Measurements from ENCODE around the gene SPTBN4.

Gene SPTBN4

GRCh38 chr19:40585241-40585981 is 118.6 kb downstream of the SPTBN4 start:
- Histone ChIP-seq H2BK120ac (ENCODE audit: low read depth, low read length) (no peak overlapping the region), H3K4me1 (ENCODE audit: control insufficient read depth, insufficient read depth, low read depth, low read length) (peaks cover 21% of the 10 kb centered on the region), H2AK5ac (ENCODE audit: low read length, severe bottlenecking) (no peak overlapping the region), H2BK5ac (ENCODE audit: low read depth, low read length, poor library complexity, severe bottlenecking) (no peak overlapping the region), H3K36me3 (ENCODE audit: control insufficient read depth in 1 of 2, insufficient read depth in 2 of 2, low read depth in 1 of 2, low read length in 2 of 2) (peaks cover 65 to 67% of the 10 kb centered on the region in 2 experiments), H2AFZ (ENCODE audit: low read depth, low read length) (no peak overlapping the region), H2BK15ac (ENCODE audit: low read depth, poor library complexity, severe bottlenecking) (no peak overlapping the region), H3K18ac (ENCODE audit: low read depth in 1 of 2, low read length in 2 of 2) (no peak overlapping the region), H3K27me3 (ENCODE audit: control insufficient read depth in 1 of 2, insufficient read depth in 1 of 2, low read length in 2 of 2) (no peaks in the 10 kb centered on the region), H3K4me3 (ENCODE audit: insufficient read depth in 1 of 2, low read depth in 1 of 2, low read length in 2 of 2) (no peak overlapping the region), H3K9ac (ENCODE audit: low read length) (no peak overlapping the region), H2BK12ac (ENCODE audit: low read length in 2 of 2) (no peak overlapping the region), H4K8ac (ENCODE audit: low read length) (no peak overlapping the region), H3K27ac (ENCODE audit: low read length, poor library complexity, severe bottlenecking) (peak overlapping the region; percentile 75), H3K4me2 (ENCODE audit: low read length, poor library complexity, severe bottlenecking) (no peak overlapping the region), H3K14ac (ENCODE audit: low read length in 2 of 2) (no peak overlapping the region), H3K4ac (ENCODE audit: low read depth in 1 of 2, low read length in 2 of 2) (no peak overlapping the region), H4K91ac (ENCODE audit: low read length) (no peak overlapping the region), H3K9me3 (ENCODE audit: control insufficient read depth, low read length) (no peaks in the 10 kb centered on the region), H3K79me1 (replicated peaks; ENCODE audit: low read length, poor library complexity, severe bottlenecking) (peaks cover 13% of the 10 kb centered on the region), H3K23ac (ENCODE audit: low read length in 2 of 2) (no peak overlapping the region)
- no peak for DNase-seq
- WGBS, result 74% methylated on average over 10 of the region's 11 CpGs

GRCh38 chr19:40585982-40586422 is 119.2 kb downstream of the SPTBN4 start:
- Histone ChIP-seq H3K4me1 (ENCODE audit: control insufficient read depth, insufficient read depth, low read depth, low read length) (peaks cover 21% of the 10 kb centered on the region), H3K4me3 (ENCODE audit: insufficient read depth in 1 of 2, low read depth in 1 of 2, low read length in 2 of 2) (no peak overlapping the region), H2AFZ (ENCODE audit: low read depth, low read length) (no peak overlapping the region), H3K79me1 (replicated peaks; ENCODE audit: low read length, poor library complexity, severe bottlenecking) (peaks cover 9% of the 10 kb centered on the region), H3K18ac (ENCODE audit: low read depth in 1 of 2, low read length in 2 of 2) (no peak overlapping the region), H3K36me3 (ENCODE audit: control insufficient read depth in 1 of 2, insufficient read depth in 2 of 2, low read depth in 1 of 2, low read length in 2 of 2) (peaks cover 59 to 69% of the 10 kb centered on the region in 2 experiments), H3K14ac (ENCODE audit: low read length in 2 of 2) (no peak overlapping the region), H2BK120ac (ENCODE audit: low read depth, low read length) (no peak overlapping the region), H2BK15ac (ENCODE audit: low read depth, poor library complexity, severe bottlenecking) (no peak overlapping the region), H3K4me2 (ENCODE audit: low read length, poor library complexity, severe bottlenecking) (no peak overlapping the region), H3K9me3 (ENCODE audit: control insufficient read depth, low read length) (no peaks in the 10 kb centered on the region), H2BK5ac (ENCODE audit: low read depth, low read length, poor library complexity, severe bottlenecking) (no peak overlapping the region), H3K23ac (ENCODE audit: low read length in 2 of 2) (no peak overlapping the region), H2AK5ac (ENCODE audit: low read length, severe bottlenecking) (no peak overlapping the region), H3K4ac (ENCODE audit: low read depth in 1 of 2, low read length in 2 of 2) (no peak overlapping the region), H3K27ac (ENCODE audit: low read length, poor library complexity, severe bottlenecking) (peak overlapping the region; percentile 73), H4K91ac (ENCODE audit: low read length) (no peak overlapping the region), H4K8ac (ENCODE audit: low read length) (no peak overlapping the region), H3K9ac (ENCODE audit: low read length) (no peak overlapping the region), H2BK12ac (ENCODE audit: low read length in 2 of 2) (no peak overlapping the region), H3K27me3 (ENCODE audit: control insufficient read depth in 1 of 2, insufficient read depth in 1 of 2, low read length in 2 of 2) (no peaks in the 10 kb centered on the region)
- WGBS, result 98% methylated on average over 2 of the region's 2 CpGs
- DNase-seq, result no peak

- Histone ChIP-seq H4K8ac (ENCODE audit: low read length) (no peak overlapping the region), H3K14ac (ENCODE audit: low read length in 2 of 2) (no peak overlapping the region), H2BK15ac (ENCODE audit: low read depth, poor library complexity, severe bottlenecking) (no peak overlapping the region), H3K27ac (ENCODE audit: low read length, poor library complexity, severe bottlenecking) (no peak overlapping the region), H3K4me3 (ENCODE audit: insufficient read depth in 1 of 2, low read depth in 1 of 2, low read length in 2 of 2) (no peak overlapping the region), H3K9me3 (ENCODE audit: control insufficient read depth, low read length) (no peaks in the 10 kb centered on the region), H3K9ac (ENCODE audit: low read length) (no peak overlapping the region), H3K4ac (ENCODE audit: low read depth in 1 of 2, low read length in 2 of 2) (no peak overlapping the region), H3K23ac (ENCODE audit: low read length in 2 of 2) (no peak overlapping the region), H3K27me3 (ENCODE audit: control insufficient read depth in 1 of 2, insufficient read depth in 1 of 2, low read length in 2 of 2) (no peaks in the 10 kb centered on the region), H3K4me2 (ENCODE audit: low read length, poor library complexity, severe bottlenecking) (no peak overlapping the region), H3K4me1 (ENCODE audit: control insufficient read depth, insufficient read depth, low read depth, low read length) (peaks cover 21% of the 10 kb centered on the region), H2BK120ac (ENCODE audit: low read depth, low read length) (no peak overlapping the region), H4K91ac (ENCODE audit: low read length) (no peak overlapping the region), H3K36me3 (ENCODE audit: control insufficient read depth in 1 of 2, insufficient read depth in 2 of 2, low read depth in 1 of 2, low read length in 2 of 2) (peaks cover 59 to 66% of the 10 kb centered on the region in 2 experiments), H3K18ac (ENCODE audit: low read depth in 1 of 2, low read length in 2 of 2) (no peak overlapping the region), H2AK5ac (ENCODE audit: low read length, severe bottlenecking) (no peak overlapping the region), H3K79me1 (replicated peaks; ENCODE audit: low read length, poor library complexity, severe bottlenecking) (peaks cover 9% of the 10 kb centered on the region), H2BK5ac (ENCODE audit: low read depth, low read length, poor library complexity, severe bottlenecking) (no peak overlapping the region), H2AFZ (ENCODE audit: low read depth, low read length) (no peak overlapping the region), H2BK12ac (ENCODE audit: low read length in 2 of 2) (no peak overlapping the region)
- no peak for DNase-seq
- over 99% methylated on average over 14 of the region's 14 CpGs for WGBS
Observed at GRCh38 chr19:40586611-40587010, 119.8 kb downstream of the SPTBN4 start.

- H3K4me2 ChIP-seq (ENCODE audit: low read length, poor library complexity, severe bottlenecking), result no peak overlapping the region
- 73% methylated on average over 18 of the region's 19 CpGs for WGBS
Observed at GRCh38 chr19:40588110-40588854, 121.5 kb downstream of the SPTBN4 start.

More at GRCh38 chr19:40588110-40588854, 121.5 kb downstream of the SPTBN4 start:
- Histone ChIP-seq H3K4me3 (ENCODE audit: insufficient read depth in 1 of 2, low read depth in 1 of 2, low read length in 2 of 2) (no peak overlapping the region), H3K27me3 (ENCODE audit: control insufficient read depth in 1 of 2, insufficient read depth in 1 of 2, low read length in 2 of 2) (no peaks in the 10 kb centered on the region), H3K9ac (ENCODE audit: low read length) (no peak overlapping the region), H2BK12ac (ENCODE audit: low read length in 2 of 2) (no peak overlapping the region), H2BK15ac (ENCODE audit: low read depth, poor library complexity, severe bottlenecking) (no peak overlapping the region), H3K27ac (ENCODE audit: low read length, poor library complexity, severe bottlenecking) (no peak overlapping the region), H3K14ac (ENCODE audit: low read length in 2 of 2) (peak overlapping the region in 1 of 2 experiments; percentile 51), H2AFZ (ENCODE audit: low read depth, low read length) (no peak overlapping the region), H3K9me3 (ENCODE audit: control insufficient read depth, low read length) (no peaks in the 10 kb centered on the region), H3K36me3 (ENCODE audit: control insufficient read depth in 1 of 2, insufficient read depth in 2 of 2, low read depth in 1 of 2, low read length in 2 of 2) (peaks cover 43 to 51% of the 10 kb centered on the region in 2 experiments), H2BK120ac (ENCODE audit: low read depth, low read length) (no peak overlapping the region), H2AK5ac (ENCODE audit: low read length, severe bottlenecking) (peak overlapping the region; percentile 17), H2BK5ac (ENCODE audit: low read depth, low read length, poor library complexity, severe bottlenecking) (no peak overlapping the region), H3K23ac (ENCODE audit: low read length in 2 of 2) (peak overlapping the region in 1 of 2 experiments; percentile 53), H4K8ac (ENCODE audit: low read length) (no peak overlapping the region), H3K4ac (ENCODE audit: low read depth in 1 of 2, low read length in 2 of 2) (no peak overlapping the region), H3K79me1 (replicated peaks; ENCODE audit: low read length, poor library complexity, severe bottlenecking) (peaks cover 5% of the 10 kb centered on the region), H3K4me1 (ENCODE audit: control insufficient read depth, insufficient read depth, low read depth, low read length) (peaks cover 19% of the 10 kb centered on the region), H4K91ac (ENCODE audit: low read length) (peak overlapping the region; percentile 44), H3K18ac (ENCODE audit: low read depth in 1 of 2, low read length in 2 of 2) (peak overlapping the region in 1 of 2 experiments; percentile 48)
- DNase-seq, result peak; percentile 39
